Neuronal stem cell (in vitro differentiated cells): Measurements from ENCODE around the gene PRRC1.
"Not testable (repeated sequence)": the region's sequence is repeated elsewhere in the genome, so short reads cannot be mapped to it uniquely, and the experiment has no call there.

Experiments used
- DNase-seq: peaks from one replicate; pipeline ENCODE4 v3.0.0-alpha.2; 2013; ENCODE audit warnings: low spot score
- H2AFZ ChIP-seq: one replicate; pipeline ENCODE4 v1.6.1; 2013; ENCODE audit warnings: mild to moderate bottlenecking, low read length, inconsistent platforms
- H2AK5ac ChIP-seq: 2 replicates; pipeline ENCODE4 v1.6.1; 2013; ENCODE audit warnings: low read depth, mild to moderate bottlenecking, inconsistent platforms, low read length, moderate library complexity, mixed read lengths
- H2BK120ac ChIP-seq: 2 replicates; pipeline ENCODE4 v1.6.1; 2013; ENCODE audit warnings: low read depth, mild to moderate bottlenecking, inconsistent platforms, low read length, moderate library complexity, mixed read lengths
- H2BK12ac ChIP-seq: one replicate; pipeline ENCODE4 v1.6.1; 2013; ENCODE audit warnings: low read length, inconsistent platforms
- H2BK15ac ChIP-seq: 2 replicates; pipeline ENCODE4 v1.6.1; 2013; ENCODE audit warnings: mild to moderate bottlenecking, low read length, inconsistent platforms, mixed read lengths
- H2BK5ac ChIP-seq: one replicate; pipeline ENCODE4 v1.6.1; 2013; ENCODE audit warnings: inconsistent platforms, mild to moderate bottlenecking, low read length, moderate library complexity
- H3K14ac ChIP-seq: one replicate; pipeline ENCODE4 v1.6.1; 2013; ENCODE audit warnings: low read length, inconsistent platforms
- H3K18ac ChIP-seq: 2 replicates; pipeline ENCODE4 v1.6.1; 2013; ENCODE audit warnings: low read length, inconsistent platforms
- H3K23ac ChIP-seq: 2 replicates; pipeline ENCODE4 v1.6.1; 2013; ENCODE audit warnings: low read depth, mild to moderate bottlenecking, mixed read lengths, low read length, inconsistent platforms; ENCODE audit not compliant: poor library complexity
- H3K27ac ChIP-seq: replicated peaks from 3 replicates; pipeline ENCODE4 v1.5.1; 2013; ENCODE audit warnings: low read length, inconsistent platforms
- H3K27me3 ChIP-seq, 3 experiments: 2 replicates each; pipeline ENCODE4 v1.6.1; 2013; ENCODE audit warnings: low read length in 3 of 3, mild to moderate bottlenecking in 2 of 3, inconsistent platforms in 1 of 3, low read depth in 1 of 3, mixed read lengths in 1 of 3, moderate library complexity in 1 of 3; ENCODE audit not compliant: control insufficient read depth in 3 of 3, insufficient read depth in 3 of 3
- H3K36me3 ChIP-seq, 2 donors: replicated peaks in 1 of 2; 2 replicates each; pipeline ENCODE4 v1.6.1; 2013; ENCODE audit warnings: low read length in 2 of 2; ENCODE audit not compliant: control insufficient read depth in 2 of 2, insufficient read depth in 2 of 2
- H3K4ac ChIP-seq: 2 replicates; pipeline ENCODE4 v1.6.1; 2013; ENCODE audit warnings: inconsistent platforms, mild to moderate bottlenecking, low read length, moderate library complexity
- H3K4me1 ChIP-seq, 2 donors: 1 replicate in 1 of 2; 2 replicates in 1 of 2; pipeline ENCODE4 v1.6.1; 2013; ENCODE audit warnings: low read length in 2 of 2, low read depth in 1 of 2; ENCODE audit not compliant: control insufficient read depth in 2 of 2, insufficient read depth in 1 of 2
- H3K4me2 ChIP-seq: one replicate; pipeline ENCODE4 v1.6.1; 2013; ENCODE audit warnings: mild to moderate bottlenecking, low read length, inconsistent platforms; ENCODE audit not compliant: insufficient read depth, poor library complexity, severe bottlenecking
- H3K4me3 ChIP-seq, 2 donors: 2 replicates each; pipeline ENCODE4 v1.5.1; 2013; ENCODE audit warnings: low read length in 2 of 2, mild to moderate bottlenecking in 2 of 2, inconsistent platforms in 1 of 2, moderate library complexity in 1 of 2
- H3K79me1 ChIP-seq: one replicate; pipeline ENCODE4 v1.6.1; 2013; ENCODE audit warnings: low read depth, mild to moderate bottlenecking, inconsistent platforms, low read length, moderate library complexity
- H3K9ac ChIP-seq: one replicate; pipeline ENCODE4 v1.6.1; 2013; ENCODE audit warnings: mild to moderate bottlenecking, low read depth, low read length, inconsistent platforms; ENCODE audit not compliant: poor library complexity
- H3K9me3 ChIP-seq, 2 donors: replicated peaks in 1 of 2; 2 replicates each; pipeline versions ENCODE3 to v1.6.1; 2013; ENCODE audit warnings: low read length in 2 of 2, mild to moderate bottlenecking in 2 of 2, inconsistent platforms in 1 of 2, low read depth in 1 of 2, mixed read lengths in 1 of 2, moderate library complexity in 1 of 2; ENCODE audit not compliant: control insufficient read depth in 2 of 2, insufficient read depth in 1 of 2
- H4K8ac ChIP-seq: one replicate; pipeline ENCODE4 v1.6.1; 2013; ENCODE audit warnings: low read depth, mild to moderate bottlenecking, inconsistent platforms, low read length, moderate library complexity
- H4K91ac ChIP-seq: one replicate; pipeline ENCODE4 v1.6.1; 2013; ENCODE audit warnings: low read length, low read depth, mild to moderate bottlenecking, inconsistent platforms; ENCODE audit not compliant: poor library complexity
- WGBS, 2 donors: extraction: QIAGEN DNeasy Blood & Tissue Kit; methylation state at CpG; one replicate each; pipeline ENCODE4 v1.1.7; 2013; ENCODE audit warnings: missing lambda C conversion rate in 2 of 2, mixed read lengths in 1 of 2; ENCODE audit not compliant: insufficient read length in 2 of 2, insufficient replicate concordance in 1 of 2; ENCODE audit errors: extremely low coverage in 2 of 2; 5-methylcytosine and 5-hydroxymethylcytosine counted together

PRRC1 gene

GRCh38 chr5:127525181-127525580 is 7.7 kb downstream of the PRRC1 start:
- no peak for DNase-seq
- Histone ChIP-seq H2AK5ac (no peak overlapping the region), H3K79me1 (no peaks in the 10 kb centered on the region), H3K27me3 (no peaks in the 10 kb centered on the region), H3K4me2 (no peak overlapping the region), H4K8ac (no peak overlapping the region), H3K9ac (no peak overlapping the region), H2BK15ac (no peak overlapping the region), H2BK12ac (no peak overlapping the region), H3K18ac (no peak overlapping the region), H3K23ac (no peak overlapping the region), H2BK120ac (no peak overlapping the region), H2AFZ (no peak overlapping the region), H3K4me3 (no peak overlapping the region), H3K4ac (no peak overlapping the region), H3K4me1 (no peaks in the 10 kb centered on the region), H3K14ac (no peak overlapping the region), H3K9me3 (peaks cover 3 to 32% of the 10 kb centered on the region in 2 donors), H3K27ac (no peak overlapping the region), H2BK5ac (no peak overlapping the region), H4K91ac (no peak overlapping the region), H3K36me3 (peaks cover 11 to 95% of the 10 kb centered on the region in 2 donors)
- WGBS, 2 donors: no CpG with 5 or more reads among the region's 1 CpG

- no peak overlapping the region for H2AFZ ChIP-seq
- WGBS, 2 donors: no CpG with 5 or more reads among the region's 5 CpGs
- peaks cover 0 to 3% of the 10 kb centered on the region in 2 donors for H3K9me3 ChIP-seq
- no peak overlapping the region for H3K4me2 ChIP-seq
- DNase-seq: no peak
- H3K27me3 ChIP-seq: no peaks in the 10 kb centered on the region
- H2BK120ac ChIP-seq: no peak overlapping the region
- peaks cover 11 to 97% of the 10 kb centered on the region in 2 donors for H3K36me3 ChIP-seq
- H4K91ac ChIP-seq: no peak overlapping the region
- no peak overlapping the region for H3K27ac ChIP-seq
- H3K4me3 ChIP-seq: no peak overlapping the region
- no peaks in the 10 kb centered on the region for H3K79me1 ChIP-seq
- no peak overlapping the region for H2AK5ac ChIP-seq
- no peak overlapping the region for H3K4ac ChIP-seq
- H2BK5ac ChIP-seq: no peak overlapping the region
- no peak overlapping the region for H2BK12ac ChIP-seq
- H3K4me1 ChIP-seq: no peaks in the 10 kb centered on the region
- H3K14ac ChIP-seq: no peak overlapping the region
- no peak overlapping the region for H4K8ac ChIP-seq
- H3K18ac ChIP-seq: no peak overlapping the region
- no peak overlapping the region for H3K9ac ChIP-seq
- H2BK15ac ChIP-seq: no peak overlapping the region
- no peak overlapping the region for H3K23ac ChIP-seq
Measured at GRCh38 chr5:127529904-127530682, 12.7 kb downstream of the PRRC1 start.

- Histone ChIP-seq H2AFZ (no peak overlapping the region), H3K4me2 (no peak overlapping the region), H2BK15ac (no peak overlapping the region), H3K18ac (no peak overlapping the region), H3K9me3 (peaks cover 2 to 27% of the 10 kb centered on the region in 2 donors), H2BK12ac (no peak overlapping the region), H3K14ac (no peak overlapping the region), H2BK5ac (no peak overlapping the region), H4K91ac (no peak overlapping the region), H3K23ac (no peak overlapping the region), H3K27me3 (no peaks in the 10 kb centered on the region), H4K8ac (no peak overlapping the region), H3K36me3 (peaks cover 15 to 92% of the 10 kb centered on the region in 2 donors), H3K27ac (no peak overlapping the region), H2BK120ac (no peak overlapping the region), H2AK5ac (no peak overlapping the region), H3K9ac (no peak overlapping the region), H3K4me1 (no peaks in the 10 kb centered on the region), H3K79me1 (no peaks in the 10 kb centered on the region), H3K4ac (no peak overlapping the region), H3K4me3 (no peak overlapping the region)
- no peak for DNase-seq
- 100% methylated on average over 1 of the region's 2 CpGs; no CpG with 5 or more reads in 1 of the 2 donors for WGBS, 2 donors
Measured at GRCh38 chr5:127536687-127537086, 19.2 kb downstream of the PRRC1 start.

- H2BK5ac ChIP-seq, H3K4me1 ChIP-seq, H4K91ac ChIP-seq, H3K27ac ChIP-seq, H3K23ac ChIP-seq, H3K14ac ChIP-seq, H3K18ac ChIP-seq, H2BK15ac ChIP-seq, H3K4me2 ChIP-seq, H2AK5ac ChIP-seq, H3K4me3 ChIP-seq, H2BK120ac ChIP-seq, H3K9ac ChIP-seq, H3K27me3 ChIP-seq, H4K8ac ChIP-seq, H2BK12ac ChIP-seq, H3K4ac ChIP-seq, DNase-seq, H3K79me1 ChIP-seq, H2AFZ ChIP-seq: not testable (repeated sequence)
- Histone ChIP-seq H3K9me3 (peaks cover 2 to 27% of the 10 kb centered on the region in 2 donors), H3K36me3 (peaks cover 7 to 53% of the 10 kb centered on the region in 2 donors)
- no CpG with 5 or more reads among the region's 3 CpGs for WGBS, 2 donors
Measured at GRCh38 chr5:127540553-127540952, 23.1 kb downstream of the PRRC1 start.
